ENCODE results near the gene KLK13.

KLK13 gene

GRCh38 chr19:51099047-51099382 lies 34.1 kb upstream of the KLK13 start:
- FAIRE-seq (no peak), DNase-seq (ENCODE audit: insufficient read length) (no peak)
- TF ChIP-seq POLR2AphosphoS5 (IDR thresholded peaks at IDR 0.05; ENCODE audit: low read depth, low read length) (no peak), TAF1 (IDR thresholded peaks at IDR 0.05; ENCODE audit: borderline replicate concordance, low read depth, low read length) (no peak)

- FAIRE-seq (no peak), DNase-seq (ENCODE audit: insufficient read length) (no peak)
- TF ChIP-seq POLR2AphosphoS5 (IDR thresholded peaks at IDR 0.05; ENCODE audit: low read depth, low read length) (no peak), TAF1 (IDR thresholded peaks at IDR 0.05; ENCODE audit: borderline replicate concordance, low read depth, low read length) (no peak)
Observed at GRCh38 chr19:51098365-51099046, 33.6 kb upstream of the KLK13 start.

GRCh38 chr19:51097796-51098195 lies 32.9 kb upstream of the KLK13 start:
- DNase-seq (ENCODE audit: insufficient read length) = no peak
- no peak for FAIRE-seq
- TF ChIP-seq POLR2AphosphoS5 (IDR thresholded peaks at IDR 0.05; ENCODE audit: low read depth, low read length) (no peak), POLR2A (IDR thresholded peaks at IDR 0.05; ENCODE audit: low read depth, low read length) (no peak), TAF1 (IDR thresholded peaks at IDR 0.05; ENCODE audit: borderline replicate concordance, low read depth, low read length) (no peak)

- FAIRE-seq (no peak), DNase-seq (ENCODE audit: insufficient read length) (peak; percentile 76)
- TF ChIP-seq POLR2A (IDR thresholded peaks at IDR 0.05; ENCODE audit: low read depth, low read length) (no peak), POLR2AphosphoS5 (IDR thresholded peaks at IDR 0.05; ENCODE audit: low read depth, low read length) (no peak), TAF1 (IDR thresholded peaks at IDR 0.05; ENCODE audit: borderline replicate concordance, low read depth, low read length) (no peak)
Observed at GRCh38 chr19:51097166-51097738, 32.4 kb upstream of the KLK13 start.

- FAIRE-seq (no peak), DNase-seq (ENCODE audit: insufficient read length) (no peak)
- TF ChIP-seq TAF1 (IDR thresholded peaks at IDR 0.05; ENCODE audit: borderline replicate concordance, low read depth, low read length) = no peak
- TF ChIP-seq POLR2A (IDR thresholded peaks at IDR 0.05; ENCODE audit: low read depth, low read length) = no peak
- TF ChIP-seq POLR2AphosphoS5 (IDR thresholded peaks at IDR 0.05; ENCODE audit: low read depth, low read length) = no peak
Observed at GRCh38 chr19:51096473-51097165, 31.7 kb upstream of the KLK13 start.

- FAIRE-seq (peak; percentile 69), DNase-seq (ENCODE audit: insufficient read length) (peak; percentile 58)
- TF ChIP-seq POLR2A (IDR thresholded peaks at IDR 0.05; ENCODE audit: low read depth, low read length) (no peak), TAF1 (IDR thresholded peaks at IDR 0.05; ENCODE audit: borderline replicate concordance, low read depth, low read length) (no peak), POLR2AphosphoS5 (IDR thresholded peaks at IDR 0.05; ENCODE audit: low read depth, low read length) (no peak)
Observed at GRCh38 chr19:51094696-51095279, 29.9 kb upstream of the KLK13 start.

GRCh38 chr19:51093510-51094345 lies 28.8 kb upstream of the KLK13 start:
- TF ChIP-seq POLR2A (IDR thresholded peaks at IDR 0.05; ENCODE audit: low read depth, low read length) = no peak
- no peak for TF ChIP-seq POLR2AphosphoS5 (IDR thresholded peaks at IDR 0.05; ENCODE audit: low read depth, low read length)
- TF ChIP-seq TAF1 (IDR thresholded peaks at IDR 0.05; ENCODE audit: borderline replicate concordance, low read depth, low read length) = no peak
- DNase-seq (ENCODE audit: insufficient read length) (no peak), FAIRE-seq (no peak)

GRCh38 chr19:51093101-51093500 lies 28.2 kb upstream of the KLK13 start:
- FAIRE-seq (no peak), DNase-seq (ENCODE audit: insufficient read length) (no peak)
- no peak for TF ChIP-seq POLR2A (IDR thresholded peaks at IDR 0.05; ENCODE audit: low read depth, low read length)
- no peak for TF ChIP-seq POLR2AphosphoS5 (IDR thresholded peaks at IDR 0.05; ENCODE audit: low read depth, low read length)
- no peak for TF ChIP-seq TAF1 (IDR thresholded peaks at IDR 0.05; ENCODE audit: borderline replicate concordance, low read depth, low read length)

- FAIRE-seq (no peak), DNase-seq (ENCODE audit: insufficient read length) (no peak)
- TF ChIP-seq POLR2AphosphoS5 (IDR thresholded peaks at IDR 0.05; ENCODE audit: low read depth, low read length) = no peak
- TF ChIP-seq TAF1 (IDR thresholded peaks at IDR 0.05; ENCODE audit: borderline replicate concordance, low read depth, low read length) = no peak
- no peak for TF ChIP-seq POLR2A (IDR thresholded peaks at IDR 0.05; ENCODE audit: low read depth, low read length)
Observed at GRCh38 chr19:51091895-51092873, 27.3 kb upstream of the KLK13 start.

- FAIRE-seq (no peak), DNase-seq (ENCODE audit: insufficient read length) (no peak)
- TF ChIP-seq TAF1 (IDR thresholded peaks at IDR 0.05; ENCODE audit: borderline replicate concordance, low read depth, low read length) (no peak), POLR2AphosphoS5 (IDR thresholded peaks at IDR 0.05; ENCODE audit: low read depth, low read length) (no peak), POLR2A (IDR thresholded peaks at IDR 0.05; ENCODE audit: low read depth, low read length) (no peak)
Observed at GRCh38 chr19:51091126-51091525, 26.2 kb upstream of the KLK13 start.

Measured in GM12892 (cell line).